BLaER1 (cell line): ENCODE results near the gene EPC2.
"Not testable (repeated sequence)": the region's sequence is repeated elsewhere in the genome, so short reads cannot be mapped to it uniquely, and the experiment has no call there.

ENCODE experiments used
- H3K27ac ChIP-seq: shearing (Covaris generic); formaldehyde crosslinking; 2 replicates; pipeline ENCODE4 v1.8.1; 2022
- H3K27me3 ChIP-seq: shearing (Covaris generic); formaldehyde crosslinking; 2 replicates; pipeline ENCODE4 v1.8.1; 2022
- H3K36me3 ChIP-seq: shearing (Covaris generic); formaldehyde crosslinking; 2 replicates; pipeline ENCODE4 v1.8.1; 2022
- H3K4me1 ChIP-seq: shearing (Covaris generic); formaldehyde crosslinking; 2 replicates; pipeline ENCODE4 v1.8.1; 2022
- H3K4me2 ChIP-seq: shearing (Covaris generic); formaldehyde crosslinking; 2 replicates; pipeline ENCODE4 v1.8.1; 2022
- H3K4me3 ChIP-seq: shearing (Covaris generic); formaldehyde crosslinking; 2 replicates; pipeline ENCODE4 v1.8.1; 2022
- H3K9ac ChIP-seq: shearing (Covaris generic); formaldehyde crosslinking; 2 replicates; pipeline ENCODE4 v1.8.1; 2022
- H3K9me3 ChIP-seq: shearing (Covaris generic); formaldehyde crosslinking; 2 replicates; pipeline ENCODE4 v1.8.1; 2022
- H4K20me1 ChIP-seq: shearing (Covaris generic); formaldehyde crosslinking; 2 replicates; pipeline ENCODE4 v1.8.1; 2022
- Cebpa-rat ChIP-seq: shearing (Covaris generic); IDR thresholded peaks from 2 replicates; pipeline ENCODE4 v1.8.1; 2022

EPC2 gene

DNA sequence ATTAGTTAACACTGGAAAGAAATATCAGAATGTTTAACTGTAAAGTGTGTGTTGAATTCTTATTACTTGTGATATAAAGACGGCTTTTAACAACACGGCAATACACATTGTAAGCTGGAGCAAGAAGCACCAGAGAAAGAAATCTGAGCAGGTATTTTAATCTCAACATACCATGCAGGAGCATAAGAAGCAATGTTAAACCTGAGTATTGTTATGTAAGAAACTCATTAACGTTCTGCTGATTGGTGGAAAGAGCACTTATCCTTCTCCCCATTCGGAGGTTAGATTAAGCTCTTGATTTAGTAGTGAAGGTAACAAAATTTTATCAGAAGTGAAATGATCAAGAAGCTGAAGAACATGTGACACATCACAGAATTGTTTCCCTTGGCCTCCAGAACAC, 107.4 kb downstream of the EPC2 start:
- Histone ChIP-seq H3K9me3 (no peaks in the 10 kb centered on the region), H3K9ac (no peak overlapping the region), H3K4me1 (no peaks in the 10 kb centered on the region), H3K27ac (no peak overlapping the region), H3K4me2 (no peak overlapping the region), H3K4me3 (no peak overlapping the region), H3K27me3 (no peaks in the 10 kb centered on the region), H3K36me3 (peaks cover 48% of the 10 kb centered on the region), H4K20me1 (peaks cover 14% of the 10 kb centered on the region)
- TF ChIP-seq Cebpa-rat, result no peak

- Histone ChIP-seq H3K9ac (no peak overlapping the region), H3K27me3 (no peaks in the 10 kb centered on the region), H3K27ac (no peak overlapping the region), H3K9me3 (no peaks in the 10 kb centered on the region), H4K20me1 (peaks cover 10% of the 10 kb centered on the region; the same call in 1 of the 2 replicates), H3K36me3 (peaks cover 49% of the 10 kb centered on the region), H3K4me1 (no peaks in the 10 kb centered on the region), H3K4me2 (no peak overlapping the region), H3K4me3 (no peak overlapping the region)
- TF ChIP-seq Cebpa-rat, result no peak
These were observed 108.4 kb downstream of the EPC2 start for GRCh38 chr2:148752977-148753376.

- Histone ChIP-seq H3K27me3 (no peaks in the 10 kb centered on the region), H3K9me3 (no peaks in the 10 kb centered on the region), H3K9ac (no peak overlapping the region), H3K27ac (no peak overlapping the region), H3K36me3 (peaks cover 47% of the 10 kb centered on the region), H3K4me1 (no peaks in the 10 kb centered on the region), H3K4me2 (no peak overlapping the region), H3K4me3 (no peak overlapping the region), H4K20me1 (peaks cover 12% of the 10 kb centered on the region; the same call in 1 of the 2 replicates)
- no peak for TF ChIP-seq Cebpa-rat
These were observed 110.3 kb downstream of the EPC2 start for GRCh38 chr2:148754864-148755263.

- H3K9me3 ChIP-seq, result no peaks in the 10 kb centered on the region
- TF ChIP-seq Cebpa-rat, result no peak
- H3K27ac ChIP-seq, result no peak overlapping the region
- H3K4me2 ChIP-seq, result no peak overlapping the region
- H3K9ac ChIP-seq, result no peak overlapping the region
- H3K4me3 ChIP-seq, result no peak overlapping the region
- H4K20me1 ChIP-seq, result peaks cover 17% of the 10 kb centered on the region; the same call in 1 of the 2 replicates
- no peaks in the 10 kb centered on the region for H3K27me3 ChIP-seq
- H3K4me1 ChIP-seq, result no peaks in the 10 kb centered on the region
- peaks cover 47% of the 10 kb centered on the region for H3K36me3 ChIP-seq
These were observed 111.9 kb downstream of the EPC2 start for GRCh38 chr2:148756292-148756975.

- no peak overlapping the region for H3K4me2 ChIP-seq
- no peak for TF ChIP-seq Cebpa-rat
- H4K20me1 ChIP-seq, result 0 out of 2 replicates have a peak, but pooled peaks cover 6% of the 10 kb centered on the region
- H3K9me3 ChIP-seq, result no peaks in the 10 kb centered on the region
- no peak overlapping the region for H3K27ac ChIP-seq
- no peak overlapping the region for H3K9ac ChIP-seq
- H3K4me1 ChIP-seq, result peaks cover 16% of the 10 kb centered on the region
- no peaks in the 10 kb centered on the region for H3K27me3 ChIP-seq
- no peak overlapping the region for H3K4me3 ChIP-seq
- H3K36me3 ChIP-seq, result peaks cover 28% of the 10 kb centered on the region
These were observed 120.3 kb downstream of the EPC2 start for GRCh38 chr2:148764815-148765214.

DNA sequence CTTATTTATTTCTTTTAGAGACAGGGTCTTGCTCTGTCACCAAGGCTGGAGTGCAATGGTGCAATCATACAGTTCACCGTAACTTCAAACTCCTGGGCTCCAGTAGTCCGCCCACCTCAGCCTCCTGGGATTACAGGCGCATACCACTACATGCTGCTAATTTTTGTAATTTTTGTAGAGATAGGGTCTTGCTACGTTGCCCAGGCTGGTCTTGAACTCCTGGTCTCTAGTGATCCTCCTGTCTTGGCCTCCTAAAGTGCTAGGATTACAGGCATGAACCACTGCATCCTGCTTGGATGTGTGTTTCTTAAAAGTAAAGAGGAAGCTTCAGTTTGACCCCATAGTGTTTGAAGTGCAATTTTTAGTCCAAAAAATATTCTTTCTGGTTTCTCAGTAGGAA, 125.5 kb downstream of the EPC2 start:
- no peak for TF ChIP-seq Cebpa-rat
- H4K20me1 ChIP-seq, result no peaks in the 10 kb centered on the region
- H3K4me3 ChIP-seq, result no peak overlapping the region
- no peak overlapping the region for H3K27ac ChIP-seq
- no peaks in the 10 kb centered on the region for H3K9me3 ChIP-seq
- peaks cover 53% of the 10 kb centered on the region for H3K36me3 ChIP-seq
- H3K4me1 ChIP-seq, result peaks cover 1% of the 10 kb centered on the region; the same call in 1 of the 2 replicates
- H3K9ac ChIP-seq, result no peak overlapping the region
- no peaks in the 10 kb centered on the region for H3K27me3 ChIP-seq
- H3K4me2 ChIP-seq, result no peak overlapping the region

DNA sequence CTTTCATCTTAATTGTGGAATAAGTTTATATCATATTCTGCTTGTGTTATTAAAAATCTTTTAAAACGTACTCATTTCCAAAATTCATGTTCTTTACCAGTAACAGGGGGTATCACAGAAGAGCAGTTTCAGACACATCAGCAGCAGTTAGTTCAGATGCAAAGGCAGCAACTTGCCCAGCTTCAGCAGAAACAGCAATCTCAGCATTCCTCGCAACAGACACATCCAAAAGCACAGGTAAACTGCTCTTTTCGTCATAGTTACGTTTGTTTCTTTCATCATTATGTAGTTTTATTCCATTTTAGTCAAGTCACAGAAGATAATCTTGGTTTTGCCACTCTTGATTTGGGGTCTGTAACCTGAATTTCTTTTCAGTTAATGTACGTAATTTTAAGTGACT, 137.0 kb downstream of the EPC2 start:
- no peak for TF ChIP-seq Cebpa-rat
- no peak overlapping the region for H3K27ac ChIP-seq
- H3K36me3 ChIP-seq, result peaks cover 60% of the 10 kb centered on the region
- no peaks in the 10 kb centered on the region for H4K20me1 ChIP-seq
- no peaks in the 10 kb centered on the region for H3K4me1 ChIP-seq
- no peak overlapping the region for H3K9ac ChIP-seq
- no peaks in the 10 kb centered on the region for H3K9me3 ChIP-seq
- H3K4me2 ChIP-seq, result no peak overlapping the region
- H3K4me3 ChIP-seq, result no peak overlapping the region
- H3K27me3 ChIP-seq, result no peaks in the 10 kb centered on the region

GRCh38 chr2:148789059-148789458, 144.5 kb downstream of the EPC2 start:
- H4K20me1 ChIP-seq, result no peaks in the 10 kb centered on the region
- H3K27me3 ChIP-seq, result no peaks in the 10 kb centered on the region
- H3K9ac ChIP-seq, result no peak overlapping the region
- no peak overlapping the region for H3K4me3 ChIP-seq
- peaks cover 39% of the 10 kb centered on the region for H3K36me3 ChIP-seq
- H3K4me1 ChIP-seq, result no peaks in the 10 kb centered on the region
- H3K4me2 ChIP-seq, result no peak overlapping the region
- no peak for TF ChIP-seq Cebpa-rat
- no peaks in the 10 kb centered on the region; the same call in 1 of the 2 replicates for H3K9me3 ChIP-seq
- H3K27ac ChIP-seq, result no peak overlapping the region

- not testable (repeated sequence) for H3K4me2 ChIP-seq, H3K27ac ChIP-seq, H3K4me1 ChIP-seq, H3K9me3 ChIP-seq, H4K20me1 ChIP-seq, H3K9ac ChIP-seq, H3K27me3 ChIP-seq, H3K4me3 ChIP-seq
- peaks cover 28% of the 10 kb centered on the region for H3K36me3 ChIP-seq
These were observed 145.6 kb downstream of the EPC2 start for GRCh38 chr2:148790172-148790571.

DNA sequence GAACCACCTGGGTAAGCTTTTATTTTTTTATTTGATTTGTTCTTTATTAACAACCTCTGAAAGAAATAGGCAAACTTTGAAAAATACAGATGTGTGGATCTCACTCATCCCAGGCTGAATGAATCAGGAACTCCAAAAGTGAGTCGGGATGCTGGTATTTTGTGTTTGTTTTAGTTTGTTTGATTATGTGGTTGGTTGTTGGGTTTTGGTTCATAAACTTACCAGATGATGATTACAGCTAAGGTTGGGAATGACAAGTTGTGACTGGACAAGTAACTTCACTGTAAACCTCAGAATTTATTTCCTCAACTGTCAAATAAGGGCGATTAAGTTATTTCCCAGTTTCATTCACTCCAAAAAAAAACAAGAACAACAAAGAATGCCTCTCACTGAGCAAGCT, 150.0 kb downstream of the EPC2 start:
- no peaks in the 10 kb centered on the region for H4K20me1 ChIP-seq

More for the DNA sequence above, 150.0 kb downstream of the EPC2 start:
- H3K4me1 ChIP-seq, result no peaks in the 10 kb centered on the region
- no peak overlapping the region for H3K4me3 ChIP-seq
- H3K27me3 ChIP-seq, result no peaks in the 10 kb centered on the region
- no peak overlapping the region for H3K4me2 ChIP-seq
- TF ChIP-seq Cebpa-rat, result no peak
- H3K36me3 ChIP-seq, result peaks cover 6% of the 10 kb centered on the region
- H3K9ac ChIP-seq, result no peak overlapping the region
- H3K27ac ChIP-seq, result no peak overlapping the region
- H3K9me3 ChIP-seq, result no peaks in the 10 kb centered on the region; the same call in 1 of the 2 replicates
